ACC112 (cell line): ENCODE results near the gene KCNN3.

Source experiments
- H2AFZ ChIP-seq: fragments of 200-600 bp; sonication (generic); one replicate; pipeline ENCODE4 v1.6.0; 2017; ENCODE audit warnings: antibody characterized with exemption, low read length; ENCODE audit not compliant: unreplicated experiment
- H3K27ac ChIP-seq: fragments of 200-600 bp; sonication (generic); 2 replicates; pipeline ENCODE4 v1.5.1; 2014; ENCODE audit warnings: low read depth, mild to moderate bottlenecking, antibody characterized with exemption, low read length, moderate library complexity
- H3K27me3 ChIP-seq: fragments of 200-600 bp; sonication (generic); 2 replicates; pipeline ENCODE4 v1.6.1; 2014; ENCODE audit warnings: mild to moderate bottlenecking, antibody characterized with exemption, low read length, moderate library complexity, mixed read lengths; ENCODE audit not compliant: insufficient read depth
- H3K36me3 ChIP-seq: fragments of 200-600 bp; sonication (generic); 2 replicates; pipeline ENCODE4 v1.6.1; 2016; ENCODE audit warnings: mild to moderate bottlenecking, antibody characterized with exemption, low read length, moderate library complexity, mixed read lengths; ENCODE audit not compliant: insufficient read depth
- H3K4me1 ChIP-seq: fragments of 200-600 bp; sonication (generic); one replicate; pipeline ENCODE4 v1.6.1; 2016; ENCODE audit warnings: low read length, mixed read lengths; ENCODE audit not compliant: insufficient read depth, unreplicated experiment, control insufficient read depth
- H3K4me3 ChIP-seq: fragments of 200-600 bp; sonication (generic); 2 replicates; pipeline ENCODE4 v1.5.1; 2014; ENCODE audit warnings: mild to moderate bottlenecking, low read depth, low read length
- H3K79me2 ChIP-seq: fragments of 200-600 bp; sonication (generic); one replicate; pipeline ENCODE4 v1.6.0; 2016; ENCODE audit warnings: low read length; ENCODE audit not compliant: control insufficient read depth, unreplicated experiment, insufficient read depth

The KCNN3 gene

GRCh38 chr1:154824179-154825000, 45.7 kb downstream of the KCNN3 start:
- Histone ChIP-seq H3K4me3 (no peak overlapping the region), H3K79me2 (no peaks in the 10 kb centered on the region), H3K27me3 (peaks cover 14% of the 10 kb centered on the region), H2AFZ (no peak overlapping the region), H3K4me1 (no peaks in the 10 kb centered on the region), H3K27ac (no peak overlapping the region), H3K36me3 (no peaks in the 10 kb centered on the region)

- no peak overlapping the region for H2AFZ ChIP-seq
- H3K27me3 ChIP-seq, result peaks cover 12% of the 10 kb centered on the region
- no peak overlapping the region for H3K4me3 ChIP-seq
- no peaks in the 10 kb centered on the region for H3K79me2 ChIP-seq
- no peaks in the 10 kb centered on the region for H3K4me1 ChIP-seq
- H3K36me3 ChIP-seq, result no peaks in the 10 kb centered on the region
- H3K27ac ChIP-seq, result no peak overlapping the region
These were observed 47.4 kb downstream of the KCNN3 start for GRCh38 chr1:154822717-154823116.

DNA sequence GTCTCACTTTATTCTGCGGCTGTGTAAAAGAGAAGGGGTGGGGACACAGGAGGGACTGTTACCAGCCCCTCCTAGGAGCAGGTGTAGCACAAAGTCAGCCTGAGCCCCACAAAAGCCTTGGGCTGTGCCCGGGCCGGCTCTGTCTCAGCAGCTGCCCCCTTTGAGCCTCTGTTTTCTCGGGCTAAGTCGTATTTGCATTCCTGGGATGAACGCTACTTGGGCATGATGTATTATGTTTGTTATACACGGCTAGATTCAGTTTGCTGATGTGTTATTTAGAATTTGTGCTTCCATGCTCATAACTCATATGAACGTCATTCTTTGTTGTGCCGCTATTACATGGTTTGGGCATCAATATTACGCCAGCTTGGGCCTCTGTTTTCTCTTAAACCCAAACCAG, 47.8 kb downstream of the KCNN3 start:
- H3K27ac ChIP-seq, result no peak overlapping the region
- H3K27me3 ChIP-seq, result peaks cover 16% of the 10 kb centered on the region
- no peaks in the 10 kb centered on the region for H3K36me3 ChIP-seq
- no peak overlapping the region for H3K4me3 ChIP-seq
- H3K4me1 ChIP-seq, result no peaks in the 10 kb centered on the region
- H3K79me2 ChIP-seq, result no peaks in the 10 kb centered on the region
- no peak overlapping the region for H2AFZ ChIP-seq

GRCh38 chr1:154821083-154821482, 49.0 kb downstream of the KCNN3 start:
- H3K27me3 ChIP-seq, result peaks cover 23% of the 10 kb centered on the region
- no peak overlapping the region for H2AFZ ChIP-seq
- no peak overlapping the region for H3K4me3 ChIP-seq
- no peak overlapping the region for H3K27ac ChIP-seq
- no peaks in the 10 kb centered on the region for H3K79me2 ChIP-seq
- no peaks in the 10 kb centered on the region for H3K4me1 ChIP-seq
- no peaks in the 10 kb centered on the region for H3K36me3 ChIP-seq

DNA sequence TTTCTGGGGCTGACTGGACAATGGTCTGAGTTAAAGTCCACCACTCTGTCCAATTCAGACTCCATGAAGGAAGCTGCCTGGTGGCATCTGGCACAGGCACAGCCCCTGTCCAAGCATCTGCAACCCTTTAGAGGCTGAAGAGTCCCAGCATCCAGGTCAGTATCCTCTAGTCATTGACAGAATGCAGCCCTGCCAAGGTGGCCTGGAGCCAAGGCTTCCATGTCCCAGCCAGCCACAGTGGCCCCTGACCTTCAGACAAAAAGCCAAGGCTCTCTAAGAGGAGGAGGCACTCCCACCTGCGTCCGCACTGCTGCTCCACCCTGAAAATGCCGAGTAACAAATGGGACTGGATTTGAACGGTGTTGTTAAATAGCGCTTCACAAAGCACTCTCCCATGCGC, 49.4 kb downstream of the KCNN3 start:
- Histone ChIP-seq H3K27me3 (peaks cover 27% of the 10 kb centered on the region), H2AFZ (no peak overlapping the region), H3K4me1 (no peaks in the 10 kb centered on the region), H3K4me3 (no peak overlapping the region), H3K79me2 (no peaks in the 10 kb centered on the region), H3K27ac (no peak overlapping the region), H3K36me3 (no peaks in the 10 kb centered on the region)

DNA sequence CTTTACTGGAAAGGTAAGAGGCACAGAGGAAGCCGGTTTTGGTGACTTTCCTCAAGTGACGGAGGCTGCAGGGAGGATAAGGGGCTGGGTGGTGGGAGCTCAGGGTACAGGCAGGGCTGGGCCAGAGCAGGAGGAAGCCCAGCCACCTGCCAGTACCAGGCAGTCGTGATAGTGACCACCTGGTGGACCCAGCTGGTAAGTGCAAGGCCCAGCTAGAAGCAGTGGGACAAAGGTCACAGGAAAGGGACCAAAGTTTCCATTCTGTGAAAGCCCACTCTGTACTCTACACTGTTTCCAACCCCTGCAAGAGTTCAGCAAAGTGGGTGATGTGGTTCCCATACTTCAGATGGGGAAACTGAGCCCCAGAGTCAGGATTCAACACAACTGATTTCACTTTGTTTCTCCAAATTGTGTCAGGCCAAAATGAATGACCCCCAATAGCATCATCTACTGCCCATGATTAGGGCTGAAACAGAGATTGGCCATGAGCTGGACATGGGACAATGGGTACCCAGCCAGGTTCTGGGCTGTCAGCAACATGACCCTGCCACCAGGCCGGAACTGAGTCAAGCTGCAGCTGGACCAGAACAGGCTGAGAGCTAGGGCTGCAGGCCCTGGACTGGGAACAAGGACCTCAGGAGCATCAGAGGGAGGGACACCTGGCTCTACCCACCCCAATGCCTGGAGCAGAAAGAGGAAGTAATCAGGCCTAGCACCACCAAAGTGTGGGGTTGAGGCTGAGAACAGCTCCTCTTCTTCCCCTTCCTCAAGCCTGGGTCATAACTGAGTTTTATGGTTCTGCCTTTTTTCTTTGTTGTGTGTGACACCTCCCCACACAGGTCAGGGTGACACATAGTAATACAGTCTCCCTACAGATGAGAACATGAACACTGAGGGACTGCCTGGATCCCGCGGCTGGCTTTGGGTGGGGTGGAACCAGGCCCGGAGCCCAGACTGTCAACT, 50.2 kb downstream of the KCNN3 start:
- no peak overlapping the region for H2AFZ ChIP-seq
- H3K4me1 ChIP-seq, result no peaks in the 10 kb centered on the region
- H3K79me2 ChIP-seq, result no peaks in the 10 kb centered on the region
- peaks cover 27% of the 10 kb centered on the region for H3K27me3 ChIP-seq
- no peaks in the 10 kb centered on the region for H3K36me3 ChIP-seq
- no peak overlapping the region for H3K27ac ChIP-seq
- H3K4me3 ChIP-seq, result no peak overlapping the region

DNA sequence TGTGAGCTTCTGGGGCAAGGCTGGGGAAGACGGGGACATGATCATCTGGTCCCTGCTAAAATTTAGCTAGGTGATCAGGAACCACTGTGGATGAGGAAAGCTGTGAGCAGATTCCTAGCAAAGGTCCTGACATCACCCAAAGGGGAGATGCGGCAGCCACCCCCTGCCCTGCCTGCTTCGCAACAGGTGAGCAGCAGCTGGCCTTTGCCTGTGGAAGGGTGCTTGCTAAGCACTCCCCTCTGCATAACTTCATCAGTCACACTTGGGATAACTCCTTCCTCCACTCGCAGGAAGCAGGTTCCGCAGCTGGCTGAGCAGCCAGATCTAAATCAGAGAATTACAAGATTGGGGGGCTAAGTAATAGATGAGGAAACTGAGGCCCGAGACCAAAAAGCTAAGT, 51.2 kb downstream of the KCNN3 start:
- no peaks in the 10 kb centered on the region for H3K36me3 ChIP-seq
- H3K79me2 ChIP-seq, result no peaks in the 10 kb centered on the region
- H3K27ac ChIP-seq, result no peak overlapping the region
- no peaks in the 10 kb centered on the region for H3K4me1 ChIP-seq
- H2AFZ ChIP-seq, result no peak overlapping the region
- peaks cover 19% of the 10 kb centered on the region; the same call in 1 of the 2 replicates for H3K27me3 ChIP-seq
- H3K4me3 ChIP-seq, result no peak overlapping the region

- no peaks in the 10 kb centered on the region for H3K36me3 ChIP-seq
These were observed 53.1 kb downstream of the KCNN3 start for GRCh38 chr1:154816937-154817336.

DNA sequence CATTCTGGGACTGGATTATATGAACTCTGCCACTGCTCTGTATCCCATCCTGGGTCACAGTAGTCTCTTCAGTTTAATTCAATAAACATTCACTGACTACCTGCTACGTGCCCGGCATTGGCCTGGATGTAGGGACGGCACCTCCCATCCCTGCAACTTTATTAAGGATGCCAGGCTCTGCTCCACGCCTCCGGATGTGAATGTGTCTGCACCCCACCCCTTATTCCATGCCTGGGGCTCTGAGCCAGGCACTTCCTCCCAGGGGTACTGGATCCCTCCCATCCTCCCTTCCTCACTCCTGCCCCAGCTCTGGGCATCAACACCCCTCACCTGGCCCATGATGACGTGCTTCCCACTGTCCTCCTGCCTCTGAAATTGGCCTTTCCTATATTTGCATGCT, 53.7 kb downstream of the KCNN3 start:
- H3K36me3 ChIP-seq, result no peaks in the 10 kb centered on the region
- peaks cover 19% of the 10 kb centered on the region; the same call in 1 of the 2 replicates for H3K27me3 ChIP-seq
- no peak overlapping the region for H2AFZ ChIP-seq
- H3K4me1 ChIP-seq, result no peaks in the 10 kb centered on the region
- H3K27ac ChIP-seq, result no peak overlapping the region
- no peak overlapping the region for H3K4me3 ChIP-seq
- H3K79me2 ChIP-seq, result no peaks in the 10 kb centered on the region

More at GRCh38 chr1:154816937-154817336, 53.1 kb downstream of the KCNN3 start:
- Histone ChIP-seq H3K27ac (no peak overlapping the region), H3K27me3 (peaks cover 19% of the 10 kb centered on the region; the same call in 1 of the 2 replicates), H2AFZ (no peak overlapping the region), H3K79me2 (no peaks in the 10 kb centered on the region), H3K4me3 (no peak overlapping the region), H3K4me1 (no peaks in the 10 kb centered on the region)

- Histone ChIP-seq H3K27me3 (peaks cover 19% of the 10 kb centered on the region; the same call in 1 of the 2 replicates), H3K4me3 (no peak overlapping the region), H3K4me1 (peaks cover 13% of the 10 kb centered on the region), H2AFZ (no peak overlapping the region), H3K79me2 (no peaks in the 10 kb centered on the region), H3K27ac (no peak overlapping the region), H3K36me3 (no peaks in the 10 kb centered on the region)
These were observed 56.1 kb downstream of the KCNN3 start for GRCh38 chr1:154813846-154814505.
